ENCODE measurements around the gene INPP5A.

INPP5A gene

DNA sequence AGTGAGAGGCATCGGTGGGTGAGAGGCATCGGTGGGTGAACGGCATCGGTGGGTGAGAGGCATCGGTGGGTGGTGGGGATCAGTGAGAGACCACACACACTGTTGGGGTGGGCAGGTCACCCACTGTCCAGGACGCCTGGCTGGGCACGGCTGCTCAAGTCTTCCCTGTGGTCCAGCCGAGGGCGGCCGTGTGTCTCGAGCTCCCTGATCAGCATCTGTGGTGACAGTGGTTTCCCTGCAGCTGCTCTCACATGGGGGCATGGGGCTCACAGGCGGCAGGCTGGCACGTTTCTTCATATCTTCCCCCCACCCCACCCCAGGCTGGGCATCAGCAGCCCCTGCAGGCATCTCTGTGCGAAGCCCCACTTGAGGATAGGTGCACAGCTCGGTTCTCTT lies 170.2 kb downstream of the INPP5A start:
- no peak overlapping the region for H3K4me3 ChIP-seq (ENCODE audit: low read length)
- no peak overlapping the region for H3K27ac ChIP-seq (ENCODE audit: low read depth, low read length)
- H3K27me3 ChIP-seq (ENCODE audit: control insufficient read depth, insufficient read depth, low read length): no peaks in the 10 kb centered on the region
- no peaks in the 10 kb centered on the region for H3K4me1 ChIP-seq (ENCODE audit: control insufficient read depth, insufficient read depth, low read length)
- peaks cover 18% of the 10 kb centered on the region for H3K36me3 ChIP-seq (ENCODE audit: control insufficient read depth, insufficient read depth, low read length)
- no peak overlapping the region for H3K9ac ChIP-seq (ENCODE audit: low read length)

DNA sequence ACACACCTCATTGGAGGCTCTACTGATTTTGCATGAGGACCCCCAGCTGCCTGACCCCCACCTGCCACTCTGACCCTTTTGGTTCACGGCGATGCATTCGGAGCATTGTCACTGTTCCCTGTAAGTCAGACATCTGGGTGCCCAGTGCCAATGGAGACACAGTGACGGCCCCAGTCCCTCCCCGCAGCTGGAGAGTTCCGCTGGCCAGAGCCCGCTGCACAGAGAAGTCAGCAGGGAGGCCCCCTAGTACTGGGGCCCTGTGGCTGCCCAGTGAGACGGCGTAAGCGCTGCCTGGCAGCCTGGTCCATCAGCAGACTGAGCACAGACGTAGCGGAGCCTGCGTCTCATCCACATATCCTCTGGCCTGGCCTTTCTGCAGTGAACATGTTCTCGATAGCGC lies 170.9 kb downstream of the INPP5A start:
- Histone ChIP-seq H3K36me3 (ENCODE audit: control insufficient read depth, insufficient read depth, low read length) (peaks cover 22% of the 10 kb centered on the region), H3K27ac (ENCODE audit: low read depth, low read length) (no peak overlapping the region), H3K9ac (ENCODE audit: low read length) (no peak overlapping the region), H3K4me3 (ENCODE audit: low read length) (no peak overlapping the region), H3K27me3 (ENCODE audit: control insufficient read depth, insufficient read depth, low read length) (no peaks in the 10 kb centered on the region), H3K4me1 (ENCODE audit: control insufficient read depth, insufficient read depth, low read length) (no peaks in the 10 kb centered on the region)

DNA sequence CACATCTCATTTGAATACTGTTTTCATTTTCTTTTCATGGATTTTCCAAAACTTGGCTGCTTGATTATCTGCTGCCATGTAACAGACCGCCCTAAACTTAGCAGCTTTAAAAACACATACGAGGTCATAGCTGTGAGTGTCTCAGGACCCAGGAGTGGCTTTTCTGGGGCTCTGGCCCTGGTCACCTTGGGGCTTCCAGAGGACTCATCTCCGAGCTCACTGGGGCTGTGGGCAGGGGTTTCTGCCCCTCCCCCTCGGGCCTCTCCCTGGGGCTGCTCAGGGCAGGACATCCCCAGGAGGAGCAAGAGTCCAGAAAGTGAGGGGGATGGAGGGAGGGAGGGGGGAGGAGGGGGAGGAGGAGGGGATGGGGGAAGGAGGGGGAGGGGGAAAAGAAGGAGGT lies 171.3 kb downstream of the INPP5A start:
- Histone ChIP-seq H3K27ac (ENCODE audit: low read depth, low read length) (no peak overlapping the region), H3K4me3 (ENCODE audit: low read length) (no peak overlapping the region), H3K36me3 (ENCODE audit: control insufficient read depth, insufficient read depth, low read length) (peaks cover 22% of the 10 kb centered on the region), H3K4me1 (ENCODE audit: control insufficient read depth, insufficient read depth, low read length) (no peaks in the 10 kb centered on the region), H3K9ac (ENCODE audit: low read length) (no peak overlapping the region), H3K27me3 (ENCODE audit: control insufficient read depth, insufficient read depth, low read length) (no peaks in the 10 kb centered on the region)

- no peaks in the 10 kb centered on the region for H3K4me1 ChIP-seq (ENCODE audit: control insufficient read depth, insufficient read depth, low read length)
- H3K4me3 ChIP-seq (ENCODE audit: low read length): no peak overlapping the region
- H3K27me3 ChIP-seq (ENCODE audit: control insufficient read depth, insufficient read depth, low read length): no peaks in the 10 kb centered on the region
- H3K27ac ChIP-seq (ENCODE audit: low read depth, low read length): no peak overlapping the region
- H3K36me3 ChIP-seq (ENCODE audit: control insufficient read depth, insufficient read depth, low read length): peaks cover 22% of the 10 kb centered on the region
- H3K9ac ChIP-seq (ENCODE audit: low read length): no peak overlapping the region
Measured at GRCh38 chr10:132709471-132709951, 171.9 kb downstream of the INPP5A start.

- H3K4me1 ChIP-seq (ENCODE audit: control insufficient read depth, insufficient read depth, low read length): no peaks in the 10 kb centered on the region
- H3K9ac ChIP-seq (ENCODE audit: low read length): no peak overlapping the region
- H3K4me3 ChIP-seq (ENCODE audit: low read length): no peak overlapping the region
- H3K27ac ChIP-seq (ENCODE audit: low read depth, low read length): no peak overlapping the region
- peaks cover 22% of the 10 kb centered on the region for H3K36me3 ChIP-seq (ENCODE audit: control insufficient read depth, insufficient read depth, low read length)
- no peaks in the 10 kb centered on the region for H3K27me3 ChIP-seq (ENCODE audit: control insufficient read depth, insufficient read depth, low read length)
Measured at GRCh38 chr10:132710036-132710686, 172.6 kb downstream of the INPP5A start.

DNA sequence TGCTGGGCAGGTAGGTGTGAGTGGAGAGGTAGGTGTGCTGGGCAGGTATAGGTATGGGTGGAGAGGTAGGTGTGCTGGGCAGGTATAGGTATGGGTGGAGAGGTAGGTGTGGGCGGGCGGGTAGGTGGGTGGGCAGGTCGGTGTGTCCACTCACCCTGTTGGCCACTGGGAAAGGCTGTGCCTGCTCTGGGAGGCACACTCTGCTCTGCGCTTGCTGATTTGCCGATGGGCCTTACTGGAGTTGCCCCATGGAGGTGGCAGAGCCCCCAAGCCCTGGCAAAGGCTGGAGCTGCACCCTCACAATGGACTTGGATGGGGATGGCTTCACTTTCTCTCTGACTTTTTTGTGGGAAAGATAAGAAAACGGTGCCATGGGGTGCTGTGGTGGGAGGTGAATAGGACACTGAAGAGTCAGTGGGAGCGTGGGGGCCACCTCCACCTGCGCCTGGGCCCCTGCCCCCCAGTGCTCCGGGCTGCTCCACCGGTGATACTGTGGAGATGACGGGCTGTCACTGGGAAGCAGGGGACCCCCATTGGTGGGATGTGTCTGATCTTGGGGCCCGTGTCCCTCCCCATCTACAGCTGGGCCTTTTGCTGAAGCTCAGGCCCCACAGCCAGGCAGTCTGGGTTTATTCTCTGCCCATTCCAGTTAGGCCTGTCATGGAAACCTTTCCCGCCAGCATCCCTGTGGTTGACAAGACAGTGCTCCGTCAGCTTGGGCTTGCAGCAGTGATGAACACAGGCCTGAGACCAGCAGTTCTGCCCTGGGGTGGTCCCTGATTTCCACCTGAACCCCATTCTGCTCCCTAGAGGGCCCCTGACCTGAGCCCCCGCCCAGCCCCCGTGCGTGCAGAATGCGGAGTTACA lies 173.4 kb downstream of the INPP5A start:
- Histone ChIP-seq H3K27ac (ENCODE audit: low read depth, low read length) (no peak overlapping the region), H3K4me1 (ENCODE audit: control insufficient read depth, insufficient read depth, low read length) (no peaks in the 10 kb centered on the region), H3K9ac (ENCODE audit: low read length) (no peak overlapping the region), H3K4me3 (ENCODE audit: low read length) (no peak overlapping the region), H3K27me3 (ENCODE audit: control insufficient read depth, insufficient read depth, low read length) (no peaks in the 10 kb centered on the region), H3K36me3 (ENCODE audit: control insufficient read depth, insufficient read depth, low read length) (peaks cover 22% of the 10 kb centered on the region)

DNA sequence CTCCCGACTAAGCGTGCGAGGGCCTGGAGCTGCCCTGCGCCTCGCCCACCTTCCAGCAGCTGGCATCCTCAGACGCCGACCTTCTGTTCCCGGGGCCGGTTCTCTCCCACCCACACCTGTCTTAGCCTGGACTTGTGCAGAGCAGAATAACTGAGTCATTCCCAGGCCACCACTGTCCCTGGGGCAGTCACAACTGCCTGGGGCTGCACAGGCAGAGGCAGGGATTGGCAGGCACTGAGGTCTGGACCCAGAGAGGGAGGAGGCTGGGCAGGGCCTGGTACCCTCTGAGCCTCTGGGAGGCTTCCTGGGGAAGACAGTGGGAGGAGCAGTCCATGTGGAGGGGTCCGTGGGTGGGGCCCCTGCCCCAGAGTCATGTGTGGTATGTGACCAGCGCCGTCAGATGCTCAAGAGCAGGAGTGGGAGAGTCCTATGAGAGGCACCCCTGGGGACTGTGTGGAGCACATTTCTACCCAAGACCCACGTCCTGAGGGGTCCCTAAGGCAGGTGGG lies 174.1 kb downstream of the INPP5A start:
- Histone ChIP-seq H3K27me3 (ENCODE audit: control insufficient read depth, insufficient read depth, low read length) (no peaks in the 10 kb centered on the region), H3K9ac (ENCODE audit: low read length) (no peak overlapping the region), H3K36me3 (ENCODE audit: control insufficient read depth, insufficient read depth, low read length) (peaks cover 24% of the 10 kb centered on the region), H3K27ac (ENCODE audit: low read depth, low read length) (no peak overlapping the region), H3K4me1 (ENCODE audit: control insufficient read depth, insufficient read depth, low read length) (no peaks in the 10 kb centered on the region), H3K4me3 (ENCODE audit: low read length) (no peak overlapping the region)

DNA sequence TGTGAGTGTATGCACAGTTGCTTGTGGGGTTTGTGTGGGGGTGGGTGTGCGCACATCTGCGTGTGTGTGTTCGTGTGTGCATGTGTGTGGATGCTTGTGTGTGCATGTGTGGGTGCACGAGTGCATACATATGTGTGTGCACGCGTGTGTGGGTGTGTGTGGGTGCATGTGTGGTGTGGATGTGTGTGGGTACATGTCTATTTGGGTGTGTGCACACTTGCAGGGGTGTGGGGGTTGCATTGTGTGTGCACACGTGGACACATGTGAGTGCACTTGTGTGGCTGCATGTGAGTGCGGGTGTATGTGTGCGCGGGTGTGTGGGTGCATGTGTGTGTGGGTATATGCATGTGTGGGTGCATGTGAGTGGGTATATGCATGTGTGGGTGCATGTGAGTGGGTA lies 174.7 kb downstream of the INPP5A start:
- peaks cover 24% of the 10 kb centered on the region for H3K36me3 ChIP-seq (ENCODE audit: control insufficient read depth, insufficient read depth, low read length)
- H3K4me1 ChIP-seq (ENCODE audit: control insufficient read depth, insufficient read depth, low read length): no peaks in the 10 kb centered on the region
- H3K27ac ChIP-seq (ENCODE audit: low read depth, low read length): no peak overlapping the region
- H3K9ac ChIP-seq (ENCODE audit: low read length): no peak overlapping the region
- no peak overlapping the region for H3K4me3 ChIP-seq (ENCODE audit: low read length)
- H3K27me3 ChIP-seq (ENCODE audit: control insufficient read depth, insufficient read depth, low read length): no peaks in the 10 kb centered on the region

DNA sequence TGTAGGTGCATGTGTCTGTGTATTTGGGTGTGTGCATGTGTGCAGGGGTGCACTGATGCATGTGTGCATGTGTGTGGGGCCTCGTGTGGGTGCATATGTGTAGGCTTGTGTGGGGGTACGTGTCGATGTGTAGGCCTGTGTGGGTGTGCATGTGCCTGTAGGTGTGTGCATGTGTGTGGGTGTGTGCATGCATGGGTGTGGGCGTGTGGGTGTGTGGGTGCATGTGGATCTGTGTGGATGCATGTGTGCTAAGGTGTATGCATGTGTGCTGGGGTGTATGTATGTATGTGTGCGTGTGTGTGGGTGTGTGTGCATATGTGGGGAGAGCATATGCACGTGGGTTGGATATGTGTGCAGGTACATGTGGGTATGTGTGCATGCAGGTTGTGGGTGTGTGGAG lies 175.2 kb downstream of the INPP5A start:
- no peak overlapping the region for H3K27ac ChIP-seq (ENCODE audit: low read depth, low read length)
- H3K36me3 ChIP-seq (ENCODE audit: control insufficient read depth, insufficient read depth, low read length): peaks cover 24% of the 10 kb centered on the region
- no peak overlapping the region for H3K9ac ChIP-seq (ENCODE audit: low read length)
- no peaks in the 10 kb centered on the region for H3K27me3 ChIP-seq (ENCODE audit: control insufficient read depth, insufficient read depth, low read length)
- H3K4me1 ChIP-seq (ENCODE audit: control insufficient read depth, insufficient read depth, low read length): no peaks in the 10 kb centered on the region
- no peak overlapping the region for H3K4me3 ChIP-seq (ENCODE audit: low read length)

DNA sequence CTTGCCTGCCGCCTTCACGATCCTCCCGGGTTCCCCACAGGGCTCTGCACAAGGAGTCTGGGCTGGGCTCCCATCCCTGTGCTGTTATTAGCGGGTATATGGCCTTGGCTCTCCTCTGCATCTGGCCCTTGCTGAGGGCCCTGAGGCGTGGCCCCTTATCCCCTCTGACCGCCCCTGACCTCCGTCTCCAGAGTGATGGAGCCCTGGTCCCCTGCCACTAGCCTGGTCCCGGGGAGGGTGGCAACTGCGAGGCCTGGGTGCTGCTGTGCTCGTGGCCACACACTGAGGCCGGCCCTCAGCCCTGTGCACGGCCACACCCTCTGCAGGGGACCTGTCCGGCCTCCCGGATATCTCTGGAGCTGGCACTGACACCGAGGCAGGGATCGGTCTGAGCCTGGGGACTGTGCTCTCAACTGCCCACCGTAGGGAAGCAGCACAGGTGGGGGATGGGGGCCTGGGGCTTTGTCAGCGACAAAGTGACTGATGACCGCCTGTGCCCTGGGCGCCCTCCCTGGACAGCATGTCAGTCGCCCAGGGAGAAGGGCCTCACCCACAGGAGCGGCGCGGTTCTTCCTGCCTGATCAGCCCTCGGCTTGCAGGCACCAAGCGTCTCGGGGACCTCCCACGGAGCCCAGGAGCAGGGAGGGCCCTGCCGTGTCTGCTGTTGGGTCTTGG lies 176.0 kb downstream of the INPP5A start:
- H3K4me1 ChIP-seq (ENCODE audit: control insufficient read depth, insufficient read depth, low read length): no peaks in the 10 kb centered on the region
- no peak overlapping the region for H3K27ac ChIP-seq (ENCODE audit: low read depth, low read length)
- H3K4me3 ChIP-seq (ENCODE audit: low read length): no peak overlapping the region
- H3K36me3 ChIP-seq (ENCODE audit: control insufficient read depth, insufficient read depth, low read length): peaks cover 19% of the 10 kb centered on the region
- no peaks in the 10 kb centered on the region for H3K27me3 ChIP-seq (ENCODE audit: control insufficient read depth, insufficient read depth, low read length)
- no peak overlapping the region for H3K9ac ChIP-seq (ENCODE audit: low read length)

DNA sequence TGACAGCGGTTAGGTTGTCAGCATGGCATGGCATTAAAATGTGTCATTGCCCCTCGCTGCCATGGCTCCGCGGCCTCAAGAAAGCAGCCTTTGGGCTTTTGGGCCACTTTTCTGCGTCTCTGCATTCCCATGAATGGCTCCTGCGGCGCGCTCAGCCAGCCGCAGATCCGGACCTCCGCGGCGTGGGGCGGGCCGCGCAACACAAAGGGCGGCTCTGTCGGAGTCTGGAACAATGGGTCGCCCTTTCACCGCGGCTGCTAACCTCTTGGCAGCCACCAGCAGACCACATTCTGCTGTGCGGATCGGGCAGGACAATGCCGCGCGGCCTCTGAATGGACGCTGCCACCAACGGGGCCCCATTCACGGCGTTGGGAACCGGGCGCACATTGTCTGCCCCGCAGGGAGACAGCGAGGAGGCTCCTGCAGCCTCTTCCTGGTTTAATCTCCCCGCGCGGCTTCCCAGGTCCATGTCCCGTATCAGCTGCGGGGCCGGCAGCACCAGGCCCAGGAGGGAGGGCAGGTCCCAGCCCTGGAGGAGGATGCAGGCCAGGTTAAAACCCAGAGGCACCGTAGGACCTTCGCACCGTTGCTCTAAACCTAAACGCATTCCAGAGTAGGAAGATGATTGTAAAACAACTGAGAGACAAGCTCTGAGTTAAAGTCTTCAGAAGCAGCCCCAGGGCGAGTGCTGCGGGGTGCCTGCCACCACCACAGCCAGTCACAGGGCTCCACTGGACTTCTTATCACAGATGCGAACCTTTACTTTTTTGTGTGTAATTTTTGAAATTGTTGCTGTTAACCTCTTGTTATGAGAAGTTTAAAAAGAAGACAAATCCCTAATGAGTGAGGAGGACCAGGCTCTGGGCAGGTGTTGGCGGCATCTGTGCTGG lies 176.8 kb downstream of the INPP5A start:
- Histone ChIP-seq H3K27ac (ENCODE audit: low read depth, low read length) (no peak overlapping the region), H3K9ac (ENCODE audit: low read length) (no peak overlapping the region), H3K27me3 (ENCODE audit: control insufficient read depth, insufficient read depth, low read length) (no peaks in the 10 kb centered on the region), H3K4me3 (ENCODE audit: low read length) (no peak overlapping the region), H3K36me3 (ENCODE audit: control insufficient read depth, insufficient read depth, low read length) (peaks cover 18% of the 10 kb centered on the region), H3K4me1 (ENCODE audit: control insufficient read depth, insufficient read depth, low read length) (no peaks in the 10 kb centered on the region)

All from rectal smooth muscle tissue (tissue), 1 donor.